Measurements from ENCODE around the gene MYO9A. TPM values are rescaled to one million over a fixed set of nuclear protein-coding genes. Genes with fewer than 3 reads are reported as not detected.

The MYO9A gene
- total and polyA plus RNA-seq, 2 donors = 13.8 to 179 TPM

DNA sequence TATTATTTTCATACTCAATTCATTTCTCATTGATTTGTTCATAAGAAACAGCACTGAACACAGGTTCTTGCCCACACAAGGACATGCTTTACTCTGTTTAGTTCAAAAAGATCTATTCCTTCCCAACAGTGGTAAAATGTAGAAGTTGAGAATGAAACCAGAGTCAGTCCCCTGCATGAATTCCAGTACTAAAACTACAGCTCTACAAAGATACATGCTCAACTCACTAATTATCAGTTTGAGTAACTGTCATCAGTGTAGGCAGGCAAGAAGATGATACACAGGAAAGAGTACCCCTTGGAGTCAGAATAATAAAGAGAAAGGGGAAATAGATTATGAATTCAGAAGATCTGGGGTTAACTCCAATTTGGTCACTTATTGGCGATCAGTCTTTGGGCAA, 264.4 kb downstream of the MYO9A start:
- Histone ChIP-seq H3K27ac (ENCODE audit: low read depth) (no peak overlapping the region), H3K4me1 (ENCODE audit: insufficient read depth) (no peaks in the 10 kb centered on the region), H3K4me3 (ENCODE audit: low read depth, low read length) (no peak overlapping the region), H3K36me3 (ENCODE audit: insufficient read depth) (peaks cover 3% of the 10 kb centered on the region)
- WGBS = 97% methylated on average over 1 of the region's 1 CpG
- no peak for DNase-seq (ENCODE audit: extremely low spot score)

DNA sequence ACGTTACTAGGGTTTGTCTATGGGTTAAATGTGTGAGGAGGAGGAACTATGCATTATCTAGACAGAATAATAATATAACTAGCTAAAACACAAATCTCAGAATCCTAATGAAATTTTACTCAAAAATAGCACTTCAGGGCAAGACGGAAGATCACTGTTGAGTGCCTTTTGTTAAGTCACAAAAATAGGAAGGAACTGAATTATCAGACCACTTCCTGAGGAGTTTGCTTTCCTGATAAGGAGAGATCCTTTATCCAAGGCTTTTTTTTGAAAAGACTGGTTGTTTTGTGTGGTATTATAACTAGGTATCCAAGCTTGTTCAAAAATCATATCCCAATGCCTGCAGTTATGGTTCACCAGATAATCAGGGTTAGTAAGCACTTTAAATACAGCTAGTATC, 273.0 kb downstream of the MYO9A start:
- no peaks in the 10 kb centered on the region for H3K36me3 ChIP-seq (ENCODE audit: insufficient read depth)
- WGBS = 87% methylated on average over 2 of the region's 2 CpGs
- no peak overlapping the region for H3K27ac ChIP-seq (ENCODE audit: low read depth)
- no peaks in the 10 kb centered on the region for H3K4me1 ChIP-seq (ENCODE audit: insufficient read depth)
- no peak for DNase-seq (ENCODE audit: extremely low spot score)
- no peak overlapping the region for H3K4me3 ChIP-seq (ENCODE audit: low read depth, low read length)

- H3K4me1 ChIP-seq (ENCODE audit: insufficient read depth) = no peaks in the 10 kb centered on the region
- H3K27ac ChIP-seq (ENCODE audit: low read depth) = no peak overlapping the region
- no peak for DNase-seq (ENCODE audit: extremely low spot score)
- H3K36me3 ChIP-seq (ENCODE audit: insufficient read depth) = no peaks in the 10 kb centered on the region
- 95% methylated on average over 3 of the region's 3 CpGs for WGBS
- no peak overlapping the region for H3K4me3 ChIP-seq (ENCODE audit: low read depth, low read length)
These were observed 276.4 kb downstream of the MYO9A start for GRCh38 chr15:71841563-71841962.

DNA sequence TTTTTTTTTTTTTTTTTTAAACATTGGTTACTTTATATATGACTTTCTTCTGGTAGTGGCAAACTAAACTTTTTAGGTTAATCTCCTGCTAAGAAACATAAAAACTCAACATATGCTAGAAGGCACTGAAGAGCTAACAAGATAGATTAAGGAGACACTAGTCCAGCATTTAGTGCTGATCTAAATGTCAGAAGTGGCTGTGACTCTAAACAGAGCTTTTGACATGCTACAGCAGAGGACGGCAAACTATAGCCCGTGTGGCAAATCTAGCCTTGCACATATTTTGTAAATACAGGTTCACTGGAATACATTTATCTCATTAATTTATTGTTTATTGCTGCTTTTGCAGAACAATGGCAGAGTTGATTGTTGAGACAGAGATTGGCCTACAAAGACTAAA, 287.0 kb downstream of the MYO9A start:
- Histone ChIP-seq H3K27ac (ENCODE audit: low read depth) (no peak overlapping the region), H3K4me1 (ENCODE audit: insufficient read depth) (no peaks in the 10 kb centered on the region), H3K36me3 (ENCODE audit: insufficient read depth) (peaks cover 2% of the 10 kb centered on the region), H3K4me3 (ENCODE audit: low read depth, low read length) (no peak overlapping the region)
- 70% methylated on average over 2 of the region's 2 CpGs for WGBS
- DNase-seq (ENCODE audit: extremely low spot score) = no peak

GRCh38 chr15:71826196-71826595, 291.8 kb downstream of the MYO9A start:
- DNase-seq (ENCODE audit: extremely low spot score) = no peak
- WGBS = 75% methylated on average over 5 of the region's 5 CpGs
- Histone ChIP-seq H3K36me3 (ENCODE audit: insufficient read depth) (peaks cover 4% of the 10 kb centered on the region), H3K27ac (ENCODE audit: low read depth) (no peak overlapping the region), H3K4me1 (ENCODE audit: insufficient read depth) (no peaks in the 10 kb centered on the region), H3K4me3 (ENCODE audit: low read depth, low read length) (no peak overlapping the region)

DNA sequence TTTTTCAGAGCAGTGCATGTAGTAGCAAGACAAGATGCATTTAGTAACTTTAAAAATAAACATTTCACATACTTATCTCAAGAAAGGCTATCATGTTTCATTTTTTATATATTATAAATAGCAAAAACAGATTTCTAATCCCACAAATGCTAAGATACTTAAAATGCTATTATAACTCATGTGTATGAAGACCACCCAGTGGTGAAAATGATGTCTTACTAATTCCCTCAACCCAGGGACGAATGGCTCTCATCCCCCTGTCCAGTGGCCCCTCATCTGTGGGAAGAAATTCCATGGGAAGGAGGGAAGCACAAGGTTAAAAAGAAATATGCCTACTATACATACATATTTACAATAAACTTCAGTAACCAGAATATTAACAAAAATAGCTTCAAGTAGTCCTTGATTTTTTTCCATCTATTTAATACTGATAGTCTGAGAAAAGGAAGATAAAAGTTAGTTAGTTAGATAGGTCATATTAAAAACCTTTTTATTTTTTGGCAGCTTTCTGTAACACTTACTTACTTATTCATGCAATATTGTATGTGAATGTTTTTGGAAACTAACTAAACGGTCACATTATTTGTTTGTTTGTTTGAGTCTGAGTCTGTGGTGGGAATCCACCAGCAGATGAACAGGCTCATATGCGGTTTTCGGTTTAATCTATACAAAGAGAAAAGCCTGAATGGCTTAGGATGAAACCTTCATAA, 292.8 kb downstream of the MYO9A start:
- Histone ChIP-seq H3K27ac (ENCODE audit: low read depth) (no peak overlapping the region), H3K4me3 (ENCODE audit: low read depth, low read length) (no peak overlapping the region), H3K4me1 (ENCODE audit: insufficient read depth) (no peaks in the 10 kb centered on the region), H3K36me3 (ENCODE audit: insufficient read depth) (peaks cover 4% of the 10 kb centered on the region)
- 82% methylated on average over 4 of the region's 4 CpGs for WGBS
- no peak for DNase-seq (ENCODE audit: extremely low spot score)

GRCh38 chr15:71823801-71824200, 294.1 kb downstream of the MYO9A start:
- WGBS = 45% methylated on average over 3 of the region's 3 CpGs
- no peak overlapping the region for H3K4me3 ChIP-seq (ENCODE audit: low read depth, low read length)
- H3K4me1 ChIP-seq (ENCODE audit: insufficient read depth) = no peaks in the 10 kb centered on the region
- H3K36me3 ChIP-seq (ENCODE audit: insufficient read depth) = peaks cover 4% of the 10 kb centered on the region
- DNase-seq (ENCODE audit: extremely low spot score) = no peak
- H3K27ac ChIP-seq (ENCODE audit: low read depth) = no peak overlapping the region

GRCh38 chr15:71822890-71823630, 294.9 kb downstream of the MYO9A start:
- no peaks in the 10 kb centered on the region for H3K4me1 ChIP-seq (ENCODE audit: insufficient read depth)
- peaks cover 4% of the 10 kb centered on the region for H3K36me3 ChIP-seq (ENCODE audit: insufficient read depth)
- DNase-seq (ENCODE audit: extremely low spot score) = no peak
- H3K27ac ChIP-seq (ENCODE audit: low read depth) = no peak overlapping the region
- no peak overlapping the region for H3K4me3 ChIP-seq (ENCODE audit: low read depth, low read length)
- 91% methylated on average over 3 of the region's 3 CpGs for WGBS

DNA sequence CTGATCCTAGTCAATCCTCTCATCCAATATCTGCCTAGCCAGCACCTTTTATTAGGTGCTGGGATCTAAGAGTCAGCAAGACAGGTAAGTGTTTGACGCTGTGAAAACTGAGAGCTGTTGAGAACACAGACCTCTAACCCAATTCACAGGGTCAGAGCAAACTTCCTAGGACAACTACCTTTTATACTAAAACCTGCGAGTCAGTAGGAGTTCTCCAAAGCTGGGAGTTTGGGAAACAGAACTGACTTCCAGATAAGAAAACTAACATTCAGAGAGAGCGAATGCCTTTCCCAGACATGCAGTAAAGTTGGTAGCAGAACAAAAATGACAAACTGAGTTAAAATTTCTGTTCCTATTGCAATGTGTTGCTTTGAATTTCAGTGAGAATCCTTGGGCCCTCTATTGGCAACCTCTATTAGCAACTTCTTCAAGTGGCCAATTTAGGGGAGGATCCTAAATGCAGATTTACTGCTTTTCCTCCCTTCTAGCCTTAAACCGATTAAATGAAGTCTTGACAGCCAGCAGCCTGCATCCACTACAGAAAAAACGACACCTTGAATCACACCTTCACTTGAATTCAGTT, 296.3 kb downstream of the MYO9A start:
- no peak overlapping the region for H3K27ac ChIP-seq (ENCODE audit: low read depth)
- no peaks in the 10 kb centered on the region for H3K4me1 ChIP-seq (ENCODE audit: insufficient read depth)
- H3K36me3 ChIP-seq (ENCODE audit: insufficient read depth) = peaks cover 2% of the 10 kb centered on the region
- H3K4me3 ChIP-seq (ENCODE audit: low read depth, low read length) = no peak overlapping the region
- no peak for DNase-seq (ENCODE audit: extremely low spot score)
- 89% methylated on average over 5 of the region's 5 CpGs for WGBS

DNA sequence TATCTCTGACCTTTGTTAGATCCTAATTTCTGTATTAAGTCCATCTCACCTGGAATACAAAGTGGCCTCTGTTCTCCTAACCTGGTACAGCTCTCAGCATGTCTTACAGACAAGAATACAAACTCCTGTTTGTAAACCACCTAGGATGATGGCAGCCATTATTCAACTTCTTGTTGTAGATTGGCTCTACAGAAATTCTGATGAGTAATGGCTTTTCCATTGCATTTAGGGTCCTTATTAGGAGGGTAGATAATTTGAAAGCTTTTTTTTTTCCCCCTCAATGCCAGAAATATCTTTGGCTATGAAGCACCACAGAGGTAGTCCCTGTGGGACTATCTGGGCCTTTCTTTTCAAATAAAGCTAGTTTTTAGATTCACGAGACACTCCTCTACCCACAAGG, 297.8 kb downstream of the MYO9A start:
- 95% methylated on average over 1 of the region's 1 CpG for WGBS
- no peak overlapping the region for H3K27ac ChIP-seq (ENCODE audit: low read depth)
- DNase-seq (ENCODE audit: extremely low spot score) = no peak
- no peaks in the 10 kb centered on the region for H3K4me1 ChIP-seq (ENCODE audit: insufficient read depth)
- no peak overlapping the region for H3K4me3 ChIP-seq (ENCODE audit: low read depth, low read length)
- H3K36me3 ChIP-seq (ENCODE audit: insufficient read depth) = peaks cover 2% of the 10 kb centered on the region

- H3K27ac ChIP-seq (ENCODE audit: low read depth) = no peak overlapping the region
- no peaks in the 10 kb centered on the region for H3K4me1 ChIP-seq (ENCODE audit: insufficient read depth)
- WGBS = 96% methylated on average over 13 of the region's 13 CpGs
- H3K36me3 ChIP-seq (ENCODE audit: insufficient read depth) = no peaks in the 10 kb centered on the region
- no peak for DNase-seq (ENCODE audit: extremely low spot score)
- no peak overlapping the region for H3K4me3 ChIP-seq (ENCODE audit: low read depth, low read length)
These were observed 300.6 kb downstream of the MYO9A start for GRCh38 chr15:71817351-71817750.

DNA sequence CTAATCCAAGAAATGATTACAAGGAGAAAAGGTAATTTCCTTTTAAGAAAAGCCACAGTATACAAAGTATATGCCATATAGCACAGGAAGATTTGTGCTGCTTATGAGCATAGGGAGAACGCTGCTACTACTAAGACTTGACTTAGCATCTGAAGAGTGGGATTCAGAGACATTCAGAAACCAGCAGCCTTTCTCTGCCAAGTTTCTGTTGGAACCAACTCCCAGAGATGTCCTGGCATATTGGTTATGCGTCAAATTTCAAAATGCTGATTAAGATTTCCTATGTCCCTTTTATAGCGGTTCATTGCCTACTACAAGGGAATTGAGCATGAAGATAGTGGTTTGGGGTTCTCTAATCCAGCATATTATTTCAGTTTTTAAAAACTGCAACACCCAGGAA, 302.6 kb downstream of the MYO9A start:
- no peak overlapping the region for H3K4me3 ChIP-seq (ENCODE audit: low read depth, low read length)
- 95% methylated on average over 3 of the region's 3 CpGs for WGBS
- no peak overlapping the region for H3K27ac ChIP-seq (ENCODE audit: low read depth)
- no peaks in the 10 kb centered on the region for H3K36me3 ChIP-seq (ENCODE audit: insufficient read depth)
- no peak for DNase-seq (ENCODE audit: extremely low spot score)
- H3K4me1 ChIP-seq (ENCODE audit: insufficient read depth) = no peaks in the 10 kb centered on the region

- Histone ChIP-seq H3K4me3 (ENCODE audit: low read depth, low read length) (no peak overlapping the region), H3K36me3 (ENCODE audit: insufficient read depth) (no peaks in the 10 kb centered on the region), H3K27ac (ENCODE audit: low read depth) (no peak overlapping the region), H3K4me1 (ENCODE audit: insufficient read depth) (no peaks in the 10 kb centered on the region)
- 88% methylated on average over 9 of the region's 9 CpGs for WGBS
- DNase-seq (ENCODE audit: extremely low spot score) = no peak
These were observed 304.1 kb downstream of the MYO9A start for GRCh38 chr15:71813723-71814470.
